Measurements from ENCODE around the gene MMP11.

MMP11 gene

DNA sequence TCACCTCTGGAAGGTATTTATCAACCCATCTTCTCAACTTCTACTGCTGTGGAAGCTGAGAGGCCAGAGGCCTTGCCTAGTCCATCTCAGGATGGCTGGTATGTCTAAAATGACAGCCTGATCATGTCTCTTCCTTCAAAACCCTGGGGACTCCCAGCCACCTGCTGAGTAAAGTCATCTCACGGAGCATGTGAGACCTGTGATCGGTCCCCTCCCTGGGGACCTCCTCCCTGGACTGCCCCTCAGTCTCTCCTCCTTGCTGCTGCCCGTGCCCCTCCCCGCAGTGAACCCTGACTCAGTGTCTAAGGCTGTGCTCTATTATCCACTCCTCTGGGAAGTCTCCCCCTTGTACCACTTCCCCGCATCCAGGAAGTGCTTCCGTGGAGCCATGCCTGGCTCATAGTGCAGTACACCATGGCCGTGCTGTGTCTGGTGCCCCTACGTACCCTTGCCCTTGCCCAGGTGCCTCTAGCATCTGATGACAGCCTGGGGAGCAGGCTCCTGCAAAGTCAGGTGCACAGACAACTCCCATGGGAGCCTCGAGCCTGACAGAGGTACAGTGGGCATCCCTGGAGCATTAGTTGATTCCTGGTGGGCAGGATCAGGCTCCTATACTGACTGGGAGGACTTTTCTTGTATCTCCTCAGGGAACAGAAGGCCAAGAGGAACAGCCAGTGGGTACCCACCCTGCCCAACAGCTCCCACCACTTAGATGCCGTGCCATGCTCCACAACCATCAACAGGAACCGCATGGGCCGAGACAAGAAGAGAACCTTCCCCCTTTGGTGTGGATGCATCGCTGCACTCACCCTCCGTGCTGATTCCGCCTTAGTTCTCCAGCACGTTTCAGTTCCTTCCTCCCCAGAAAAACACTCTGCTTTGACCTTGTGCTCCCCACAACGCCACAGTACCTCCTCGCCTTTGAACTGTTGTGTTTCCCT is 27.9 kb downstream of the MMP11 start:
- in situ Hi-C loops (cut with HindIII; ENCODE audit: low sequenced_read_pairs): no loop called here
- H3K4me3 ChIP-seq (ENCODE audit: low read depth, low read length): no peak overlapping the region
- TF ChIP-seq, protein P1, sequence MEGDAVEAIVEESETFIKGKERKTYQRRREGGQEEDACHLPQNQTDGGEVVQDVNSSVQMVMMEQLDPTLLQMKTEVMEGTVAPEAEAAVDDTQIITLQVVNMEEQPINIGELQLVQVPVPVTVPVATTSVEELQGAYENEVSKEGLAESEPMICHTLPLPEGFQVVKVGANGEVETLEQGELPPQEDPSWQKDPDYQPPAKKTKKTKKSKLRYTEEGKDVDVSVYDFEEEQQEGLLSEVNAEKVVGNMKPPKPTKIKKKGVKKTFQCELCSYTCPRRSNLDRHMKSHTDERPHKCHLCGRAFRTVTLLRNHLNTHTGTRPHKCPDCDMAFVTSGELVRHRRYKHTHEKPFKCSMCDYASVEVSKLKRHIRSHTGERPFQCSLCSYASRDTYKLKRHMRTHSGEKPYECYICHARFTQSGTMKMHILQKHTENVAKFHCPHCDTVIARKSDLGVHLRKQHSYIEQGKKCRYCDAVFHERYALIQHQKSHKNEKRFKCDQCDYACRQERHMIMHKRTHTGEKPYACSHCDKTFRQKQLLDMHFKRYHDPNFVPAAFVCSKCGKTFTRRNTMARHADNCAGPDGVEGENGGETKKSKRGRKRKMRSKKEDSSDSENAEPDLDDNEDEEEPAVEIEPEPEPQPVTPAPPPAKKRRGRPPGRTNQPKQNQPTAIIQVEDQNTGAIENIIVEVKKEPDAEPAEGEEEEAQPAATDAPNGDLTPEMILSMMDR (IDR thresholded peaks at IDR 0.05; ENCODE audit: low read depth, low read length): no peak
- no peak for DNase-seq (ENCODE audit: low read depth, low spot score)

DNA sequence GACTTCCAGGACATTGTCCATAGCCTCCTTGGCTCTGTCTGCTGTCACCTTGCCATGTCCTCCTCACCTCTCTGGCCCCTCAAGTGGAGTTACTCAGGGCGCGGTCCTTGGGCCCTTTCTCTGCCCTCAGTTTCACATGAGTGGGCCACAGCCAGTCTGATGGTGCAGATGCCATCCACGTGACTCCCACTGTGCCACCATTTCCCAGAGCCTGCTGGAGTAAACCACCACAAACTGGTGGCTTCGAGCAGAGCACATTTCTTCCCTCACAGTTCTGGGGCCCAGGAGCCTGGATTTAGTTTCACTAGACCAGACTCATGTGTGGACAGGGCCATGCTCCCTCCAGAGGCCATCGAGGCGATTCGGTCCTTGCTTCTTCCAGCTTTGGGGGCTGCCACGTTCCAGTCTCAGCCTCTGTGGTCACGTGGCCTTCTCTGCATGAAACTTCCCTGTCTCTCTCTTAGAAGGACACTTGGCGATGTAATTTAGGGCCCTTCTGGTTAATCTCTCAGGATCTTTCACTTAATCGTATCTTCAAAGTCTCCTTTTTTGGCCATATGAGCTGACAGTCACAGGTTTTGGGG is 28.7 kb downstream of the MMP11 start:
- TF ChIP-seq, protein P1 (IDR thresholded peaks at IDR 0.05; ENCODE audit: low read depth, low read length): no peak
- no peak for DNase-seq (ENCODE audit: low read depth, low spot score)
- no peak overlapping the region for H3K4me3 ChIP-seq (ENCODE audit: low read depth, low read length)
- in situ Hi-C loops (cut with HindIII; ENCODE audit: low sequenced_read_pairs): no loop called here

DNA sequence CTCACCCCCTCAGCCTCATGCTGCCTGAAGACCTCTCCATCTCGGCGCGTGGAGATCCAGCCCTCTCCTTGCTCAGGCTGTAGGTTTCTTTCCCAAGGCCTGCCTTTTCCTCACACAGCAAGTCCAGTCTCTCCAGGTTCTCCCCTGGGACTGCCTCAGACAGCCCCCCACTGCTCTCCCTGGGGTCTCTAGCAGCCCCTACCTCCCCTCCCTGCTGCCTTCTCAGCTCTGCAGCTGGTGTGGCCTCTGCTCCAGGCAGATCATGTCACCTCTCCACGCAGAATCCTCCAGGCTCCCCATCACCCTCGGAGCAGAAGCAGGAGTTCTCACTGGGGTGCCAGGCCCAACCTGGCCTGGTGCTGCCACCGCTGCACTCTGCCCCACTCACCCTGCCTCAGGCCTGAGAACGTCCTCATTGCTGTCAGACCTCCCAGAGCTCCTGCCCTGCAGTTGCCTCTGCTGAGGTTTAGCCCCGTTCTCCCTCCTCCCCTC is 29.3 kb downstream of the MMP11 start:
- DNase-seq (ENCODE audit: low read depth, low spot score): no peak
- TF ChIP-seq, protein P1 (IDR thresholded peaks at IDR 0.05; ENCODE audit: low read depth, low read length): no peak
- no peak overlapping the region for H3K4me3 ChIP-seq (ENCODE audit: low read depth, low read length)
- in situ Hi-C loops (cut with HindIII; ENCODE audit: low sequenced_read_pairs): no loop called here

DNA sequence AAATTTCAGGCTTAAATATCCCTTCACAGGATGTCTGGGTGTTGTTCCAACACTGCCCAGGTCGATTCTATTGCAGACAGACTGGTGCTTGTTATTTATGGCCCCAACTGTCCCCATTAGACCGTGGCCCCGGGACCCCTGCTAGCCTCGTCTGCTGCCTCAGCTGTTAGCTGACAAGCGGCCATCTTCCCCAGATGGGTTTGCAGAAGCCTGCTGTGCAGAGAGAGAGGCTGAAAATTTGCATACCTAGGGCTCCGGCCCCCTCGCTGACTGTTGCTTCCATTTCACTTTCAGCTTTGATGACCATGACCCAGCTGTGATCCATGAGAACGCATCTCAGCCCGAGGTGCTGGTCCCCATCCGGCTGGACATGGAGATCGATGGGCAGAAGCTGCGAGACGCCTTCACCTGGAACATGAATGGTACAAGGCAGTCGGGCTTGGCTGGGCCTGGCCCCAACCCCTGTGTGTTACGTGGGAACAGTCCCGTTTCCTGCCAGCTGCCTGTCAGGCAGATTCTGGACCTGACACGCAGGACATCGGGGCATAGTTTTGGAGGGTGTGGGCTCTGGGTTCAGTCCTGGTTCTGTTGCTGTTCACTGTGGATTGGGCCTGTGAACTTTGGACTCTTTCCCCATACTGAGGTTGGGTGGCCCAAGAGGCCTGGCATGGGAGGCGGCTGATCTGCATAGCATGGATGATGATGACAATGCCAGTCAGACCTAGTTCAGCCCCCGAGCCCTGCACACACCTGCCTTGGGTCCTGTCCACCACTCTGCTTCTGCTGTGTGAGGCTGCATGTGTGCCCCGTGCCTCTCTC is 30.6 kb downstream of the MMP11 start:
- in situ Hi-C loops (cut with HindIII; ENCODE audit: low sequenced_read_pairs): no loop called here
- no peak overlapping the region for H3K4me3 ChIP-seq (ENCODE audit: low read depth, low read length)
- TF ChIP-seq, protein P1 (IDR thresholded peaks at IDR 0.05; ENCODE audit: low read depth, low read length): no peak
- DNase-seq (ENCODE audit: low read depth, low spot score): no peak

DNA sequence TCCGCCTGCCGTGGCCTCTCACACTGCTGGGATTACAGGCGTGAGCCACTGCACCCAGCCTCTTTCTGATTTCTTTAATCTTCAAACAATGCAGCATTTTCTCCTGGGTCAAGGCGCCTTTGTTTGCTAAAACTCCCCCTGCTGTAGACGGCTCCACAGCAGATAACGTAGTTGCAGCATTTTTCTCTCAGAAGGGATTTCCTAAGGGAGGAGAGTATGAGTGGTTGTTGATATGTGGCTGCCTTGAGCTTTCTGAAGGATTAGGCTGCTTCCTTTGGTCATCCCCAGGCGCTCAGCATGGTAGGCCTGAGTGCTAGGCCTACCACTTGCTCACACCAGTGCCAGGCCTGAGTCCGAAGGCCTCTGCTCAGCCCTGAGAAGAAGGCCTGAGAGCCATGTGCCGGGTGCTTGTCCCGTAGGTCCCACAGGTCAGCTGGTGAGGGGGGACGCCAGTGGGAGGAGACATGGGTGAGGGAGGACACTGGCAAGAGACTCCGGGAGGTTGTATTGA is 32.2 kb downstream of the MMP11 start:
- in situ Hi-C loops (cut with HindIII; ENCODE audit: low sequenced_read_pairs): no loop called here
- TF ChIP-seq, protein P1 (IDR thresholded peaks at IDR 0.05; ENCODE audit: low read depth, low read length): no peak
- DNase-seq (ENCODE audit: low read depth, low spot score): no peak
- H3K4me3 ChIP-seq (ENCODE audit: low read depth, low read length): no peak overlapping the region

DNA sequence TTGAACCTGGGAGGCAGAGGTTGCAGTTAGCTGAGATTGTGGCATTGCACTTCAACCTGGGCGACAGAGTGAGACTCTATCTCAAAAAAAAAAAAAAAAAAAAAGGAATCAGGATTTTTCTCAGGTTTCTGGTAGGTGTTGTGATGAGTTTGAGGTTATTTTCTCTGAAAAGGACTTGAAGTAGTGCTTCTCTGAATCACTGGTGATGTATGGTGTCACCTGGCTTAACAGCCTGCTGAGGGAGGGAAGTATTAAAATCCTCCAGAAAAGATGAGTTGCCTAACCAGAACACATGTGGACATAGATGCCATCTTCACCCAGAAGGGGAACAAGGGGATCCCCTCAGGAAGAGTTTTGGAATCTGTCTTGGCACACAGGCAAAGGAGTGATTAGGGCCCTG is 34.2 kb downstream of the MMP11 start:
- DNase-seq (ENCODE audit: low read depth, low spot score): no peak
- TF ChIP-seq, protein P1 (IDR thresholded peaks at IDR 0.05; ENCODE audit: low read depth, low read length): no peak
- in situ Hi-C loops (cut with HindIII; ENCODE audit: low sequenced_read_pairs): no loop called here
- H3K4me3 ChIP-seq (ENCODE audit: low read depth, low read length): no peak overlapping the region

Measured in astrocyte of the spinal cord (primary cell).